ENCODE results near the gene FILIP1.

GRCh38 chr6:75397656-75398465, 95.7 kb downstream of the FILIP1 start:
- TF ChIP-seq SIN3A (IDR thresholded peaks at IDR 0.05; ENCODE audit: borderline replicate concordance, insufficient read depth, low read length) (no peak), POLR2AphosphoS5 (IDR thresholded peaks at IDR 0.05; ENCODE audit: low read depth, low read length) (no peak), TAF1 (IDR thresholded peaks at IDR 0.05; ENCODE audit: borderline replicate concordance, insufficient read depth, low read length) (no peak), FOXP2 (optimal IDR thresholded peaks at IDR 0.05; ENCODE audit: borderline replicate concordance, extremely low read depth, extremely low read length, insufficient read depth) (no peak)

Data from PFSK-1 (cell line).